Upper lobe of left lung (tissue), 4 donors: Measurements from ENCODE around the gene RNF207.

ENCODE experiments used
- EP300 ChIP-seq, 4 donors: sonication (generic); formaldehyde crosslinking; IDR thresholded peaks; one replicate each; pipeline ENCODE4 v1.5.1; 2017; ENCODE audit warnings: antibody characterized with exemption in 4 of 4, control low read depth in 2 of 4
- POLR2A ChIP-seq, 4 donors: fragments of 450-650 bp; IDR thresholded peaks; one replicate each; pipeline ENCODE4 v1.5.1; 2016 to 2017; ENCODE audit warnings: antibody characterized with exemption in 4 of 4, mild to moderate bottlenecking in 2 of 4
- POLR2AphosphoS5 ChIP-seq, 2 donors: sonication (generic); formaldehyde crosslinking; IDR thresholded peaks; one replicate each; pipeline ENCODE4 v1.5.1; 2017; ENCODE audit warnings: antibody characterized with exemption in 2 of 2
- TF ChIP-seq, protein P1 (sequence below), 6 experiments: fragments of 450-650 bp in 4 of 6; fragments of 200-600 bp in 2 of 6; sonication (generic) in 2 of 6; IDR thresholded peaks; one replicate each; pipeline ENCODE4 v1.5.1; 2016 to 2019; ENCODE audit warnings: antibody characterized with exemption in 6 of 6

GRCh38 chr1:6234502-6235295 is 28.8 kb downstream of the RNF207 start:
- TF ChIP-seq, protein P1, sequence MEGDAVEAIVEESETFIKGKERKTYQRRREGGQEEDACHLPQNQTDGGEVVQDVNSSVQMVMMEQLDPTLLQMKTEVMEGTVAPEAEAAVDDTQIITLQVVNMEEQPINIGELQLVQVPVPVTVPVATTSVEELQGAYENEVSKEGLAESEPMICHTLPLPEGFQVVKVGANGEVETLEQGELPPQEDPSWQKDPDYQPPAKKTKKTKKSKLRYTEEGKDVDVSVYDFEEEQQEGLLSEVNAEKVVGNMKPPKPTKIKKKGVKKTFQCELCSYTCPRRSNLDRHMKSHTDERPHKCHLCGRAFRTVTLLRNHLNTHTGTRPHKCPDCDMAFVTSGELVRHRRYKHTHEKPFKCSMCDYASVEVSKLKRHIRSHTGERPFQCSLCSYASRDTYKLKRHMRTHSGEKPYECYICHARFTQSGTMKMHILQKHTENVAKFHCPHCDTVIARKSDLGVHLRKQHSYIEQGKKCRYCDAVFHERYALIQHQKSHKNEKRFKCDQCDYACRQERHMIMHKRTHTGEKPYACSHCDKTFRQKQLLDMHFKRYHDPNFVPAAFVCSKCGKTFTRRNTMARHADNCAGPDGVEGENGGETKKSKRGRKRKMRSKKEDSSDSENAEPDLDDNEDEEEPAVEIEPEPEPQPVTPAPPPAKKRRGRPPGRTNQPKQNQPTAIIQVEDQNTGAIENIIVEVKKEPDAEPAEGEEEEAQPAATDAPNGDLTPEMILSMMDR (IDR thresholded peaks at IDR 0.05) = no peak
- TF ChIP-seq POLR2A (IDR thresholded peaks at IDR 0.05) (no peak), POLR2AphosphoS5 (IDR thresholded peaks at IDR 0.05) (no peak), EP300 (IDR thresholded peaks at IDR 0.05) (no peak)
